DMS 273 (cell line): ENCODE measurements around the gene UNC119B.
A peak's percentile ranks its signal among the peaks of the same experiment; 100 is the strongest.

Source experiments
- DNase-seq: peaks from one replicate; lab custom pipeline; 2025; ENCODE audit not compliant: unreplicated experiment; lab: John Stamatoyannopoulos, UW

Gene UNC119B

DNA sequence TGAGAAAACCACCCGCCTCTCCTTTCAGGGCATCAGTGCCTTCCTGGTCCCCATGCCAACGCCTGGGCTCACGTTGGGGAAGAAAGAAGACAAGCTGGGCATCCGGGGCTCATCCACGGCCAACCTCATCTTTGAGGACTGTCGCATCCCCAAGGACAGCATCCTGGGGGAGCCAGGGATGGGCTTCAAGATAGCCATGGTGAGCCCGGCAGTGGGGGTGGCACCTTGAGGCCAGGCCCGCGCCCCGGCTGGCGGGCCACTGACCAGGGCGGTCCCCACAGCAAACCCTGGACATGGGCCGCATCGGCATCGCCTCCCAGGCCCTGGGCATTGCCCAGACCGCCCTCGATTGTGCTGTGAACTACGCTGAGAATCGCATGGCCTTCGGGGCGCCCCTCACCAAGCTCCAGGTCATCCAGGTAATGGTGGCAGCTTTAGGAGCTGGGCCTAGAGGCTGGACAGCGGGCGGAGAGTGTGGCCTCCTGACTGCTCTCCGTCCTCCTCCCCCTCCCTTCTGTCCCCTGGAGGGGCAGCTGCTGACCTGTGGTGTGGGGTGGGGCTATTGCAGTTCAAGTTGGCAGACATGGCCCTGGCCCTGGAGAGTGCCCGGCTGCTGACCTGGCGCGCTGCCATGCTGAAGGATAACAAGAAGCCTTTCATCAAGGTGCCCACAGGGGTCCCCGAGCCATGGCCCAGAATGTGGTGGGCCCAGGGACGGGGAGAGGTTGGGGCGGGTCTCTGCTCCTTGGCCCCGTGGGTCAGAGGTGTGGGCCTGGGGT lies 28.2 kb downstream of the UNC119B start:
- no peak for DNase-seq

DNA sequence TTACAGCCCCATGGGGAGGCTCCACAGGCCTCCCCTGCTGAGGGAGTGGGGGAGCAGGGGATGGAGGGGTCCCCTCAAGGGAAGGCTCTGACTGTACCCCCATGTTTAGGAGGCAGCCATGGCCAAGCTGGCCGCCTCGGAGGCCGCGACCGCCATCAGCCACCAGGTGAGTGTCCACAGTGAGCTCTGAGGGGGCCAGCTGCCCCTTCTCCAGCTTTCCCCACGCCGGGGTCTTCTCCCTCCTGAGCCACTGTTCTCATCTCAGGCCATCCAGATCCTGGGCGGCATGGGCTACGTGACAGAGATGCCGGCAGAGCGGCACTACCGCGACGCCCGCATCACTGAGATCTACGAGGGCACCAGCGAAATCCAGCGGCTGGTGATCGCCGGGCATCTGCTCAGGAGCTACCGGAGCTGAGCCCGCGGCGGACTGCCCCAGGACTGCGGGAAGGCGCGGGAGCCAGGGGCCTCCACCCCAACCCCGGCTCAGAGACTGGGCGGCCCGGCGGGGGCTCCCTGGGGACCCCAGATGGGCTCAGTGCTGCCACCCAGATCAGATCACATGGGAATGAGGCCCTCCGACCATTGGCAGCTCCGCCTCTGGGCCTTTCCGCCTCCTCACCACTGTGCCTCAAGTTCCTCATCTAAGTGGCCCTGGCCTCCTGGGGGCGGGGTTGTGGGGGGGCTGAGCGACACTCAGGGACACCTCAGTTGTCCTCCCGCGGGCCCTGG lies 28.9 kb downstream of the UNC119B start:
- DNase-seq: no peak

DNA sequence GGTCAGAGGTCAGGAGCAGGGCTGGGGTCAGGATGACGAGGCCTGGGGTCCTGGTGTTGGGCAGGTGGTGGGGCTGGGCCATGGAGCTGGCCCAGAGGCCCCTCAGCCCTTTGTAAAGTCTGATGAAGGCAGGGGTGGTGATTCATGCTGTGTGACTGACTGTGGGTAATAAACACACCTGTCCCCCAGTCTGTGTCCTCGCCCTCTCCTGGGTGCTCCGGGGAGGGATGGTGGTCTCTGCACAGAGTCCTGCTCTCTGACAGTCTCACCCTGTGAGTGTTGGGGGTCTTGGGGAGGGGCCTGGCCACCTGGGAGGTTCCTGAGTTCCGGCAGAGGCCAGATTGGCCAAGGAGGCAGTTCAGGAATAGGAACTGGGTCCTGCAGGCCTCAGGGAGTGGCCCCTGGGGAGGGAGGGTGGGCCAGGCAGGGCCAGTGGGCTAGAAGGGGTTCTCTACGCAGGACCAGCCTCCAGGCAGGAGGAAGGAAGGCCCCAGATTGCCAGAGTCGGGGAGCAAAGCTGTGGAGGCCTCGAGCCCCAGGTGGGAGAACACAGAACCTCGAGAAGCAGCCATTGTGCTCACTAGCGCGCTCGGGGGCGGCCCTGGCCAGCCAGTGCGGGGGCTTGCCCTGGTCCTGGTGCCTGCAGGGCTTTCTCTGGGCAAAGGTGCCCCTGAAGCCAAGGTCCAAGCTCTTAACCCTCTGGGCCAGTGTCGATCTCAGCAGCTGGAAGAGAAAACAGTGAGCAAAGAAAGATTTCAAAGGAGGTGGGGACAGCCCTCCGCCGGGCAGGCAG lies 29.8 kb downstream of the UNC119B start:
- DNase-seq: no peak

DNA sequence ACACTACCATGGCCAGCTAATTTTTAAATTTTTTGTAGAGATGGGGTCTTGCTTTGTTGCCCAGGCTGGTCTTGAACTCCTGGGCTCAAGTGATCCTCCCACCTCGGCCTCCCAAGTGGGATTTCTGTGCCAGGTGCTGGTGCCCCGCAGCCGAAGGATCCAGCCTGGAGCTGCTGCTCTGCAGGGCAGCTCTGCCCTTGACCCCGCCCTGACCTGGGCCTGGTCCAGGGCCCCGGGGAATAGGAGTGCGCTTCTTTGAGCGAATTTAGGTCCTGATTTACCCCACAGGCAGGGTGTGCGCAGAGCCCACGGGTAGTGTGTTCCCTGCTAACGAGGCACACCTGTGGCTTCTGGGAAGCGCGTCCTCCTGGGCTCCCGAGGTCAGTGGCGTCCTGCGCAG lies 30.6 kb downstream of the UNC119B start:
- no peak for DNase-seq

DNA sequence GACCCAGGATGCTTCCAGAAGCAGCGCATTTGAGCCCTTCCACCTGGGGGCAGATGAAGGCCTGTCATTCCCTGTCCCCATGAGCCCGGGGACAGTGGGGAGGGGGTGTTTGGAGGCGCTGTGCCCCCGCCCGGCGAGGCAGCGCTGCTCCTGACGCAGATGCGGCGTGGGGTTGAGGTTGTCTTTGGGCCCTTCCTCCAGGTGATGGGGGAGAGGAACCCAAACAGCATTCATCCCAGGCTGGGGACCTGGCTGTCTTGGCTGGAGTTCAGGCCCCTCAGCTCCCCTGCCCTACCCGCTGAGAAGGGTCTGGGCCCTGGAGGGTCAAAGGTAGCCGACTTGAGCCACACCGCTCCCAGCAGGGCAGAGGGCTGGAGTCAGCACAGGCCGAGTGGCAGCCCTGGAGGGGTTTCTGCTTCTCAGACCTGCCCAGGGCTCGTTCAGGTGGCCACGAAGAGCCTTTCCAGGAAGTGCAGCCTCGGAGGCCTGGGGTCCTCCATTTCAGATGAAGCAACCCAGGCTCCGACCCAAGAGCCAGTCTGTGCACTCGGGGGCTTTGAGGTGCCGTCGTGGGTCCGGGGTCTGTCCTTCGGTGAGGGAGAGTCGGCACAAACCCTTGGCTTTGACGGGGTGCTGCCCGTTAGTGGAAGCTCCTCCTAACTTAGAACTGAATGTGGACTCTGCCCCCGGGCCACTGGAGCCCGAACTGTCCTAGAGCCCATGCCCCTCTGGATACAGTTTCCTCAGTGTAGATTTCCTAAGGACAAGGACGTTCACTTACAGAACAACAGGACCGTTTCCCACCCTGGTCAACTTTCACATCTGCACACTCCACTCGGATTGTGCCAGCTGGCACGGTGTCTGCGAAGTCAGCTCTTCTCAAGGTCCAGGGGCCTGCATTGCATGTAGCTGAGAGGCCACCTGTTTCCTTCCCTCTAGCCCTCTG lies 31.5 kb downstream of the UNC119B start:
- DNase-seq: peak; percentile 46

DNA sequence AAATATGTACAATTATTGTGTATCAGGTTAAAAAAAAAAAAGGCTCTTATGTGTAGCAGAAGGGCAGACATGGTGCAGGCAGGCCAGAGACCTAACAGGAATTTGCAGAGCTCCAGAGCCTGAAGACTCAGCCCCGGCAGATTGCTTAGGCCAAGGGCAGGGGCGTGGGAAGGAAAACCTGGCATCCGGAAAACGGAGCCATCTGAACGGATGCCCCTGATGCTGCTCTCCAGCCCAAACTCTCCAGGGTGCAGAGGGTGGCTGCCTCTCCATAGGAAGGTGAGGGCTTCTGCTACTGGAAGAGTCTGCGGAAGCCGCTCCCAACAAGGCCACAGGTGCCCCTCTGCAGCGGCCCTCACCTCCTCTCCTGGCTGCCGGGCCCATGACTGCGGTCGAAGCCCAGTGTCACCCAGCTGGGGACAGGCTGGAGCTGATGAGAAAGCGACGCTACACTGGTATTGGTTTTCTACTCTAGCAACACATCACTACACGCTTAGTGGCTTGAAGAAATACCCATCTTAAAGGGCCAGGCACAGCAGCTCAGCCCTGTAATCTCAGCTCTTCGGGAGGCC lies 34.8 kb downstream of the UNC119B start:
- no peak for DNase-seq

DNA sequence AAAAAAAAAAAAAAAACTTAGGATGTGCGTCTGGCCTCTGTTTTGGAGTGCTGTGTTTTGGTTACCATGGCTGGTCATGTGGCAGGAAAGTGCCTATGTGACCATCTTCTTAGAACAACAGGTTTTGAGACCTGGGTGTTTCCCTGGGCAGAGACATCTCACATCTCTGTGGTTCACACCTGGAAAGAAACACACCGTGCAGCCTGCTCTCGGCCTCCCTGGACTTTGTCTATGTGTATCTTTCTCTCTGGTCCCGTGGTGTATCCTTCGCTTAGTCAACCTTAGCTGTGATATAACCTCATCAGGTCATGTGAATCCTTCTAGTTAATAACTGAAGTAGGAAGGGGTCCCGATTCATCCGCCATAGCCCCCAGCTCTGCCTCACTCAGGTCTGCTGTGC lies 38.0 kb downstream of the UNC119B start:
- DNase-seq: no peak

DNA sequence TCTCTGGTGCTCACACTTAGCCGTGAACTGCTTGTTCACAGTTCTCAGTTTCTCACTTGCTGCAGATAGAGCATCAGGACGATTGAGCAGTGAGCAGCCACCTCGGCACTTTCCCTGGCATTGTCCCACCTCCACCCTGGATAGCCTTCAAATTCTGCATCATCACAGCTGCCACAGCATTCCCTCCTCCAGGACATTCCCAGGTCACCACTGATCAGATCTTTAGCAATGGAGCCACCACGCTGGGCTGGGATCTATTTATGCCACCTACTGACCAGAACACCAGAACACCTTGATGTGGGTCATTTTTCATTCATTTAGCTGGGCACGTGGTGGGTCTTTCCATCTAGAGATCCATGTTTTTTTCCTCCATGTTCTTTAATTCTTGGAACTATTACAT lies 39.0 kb downstream of the UNC119B start:
- DNase-seq: no peak

DNA sequence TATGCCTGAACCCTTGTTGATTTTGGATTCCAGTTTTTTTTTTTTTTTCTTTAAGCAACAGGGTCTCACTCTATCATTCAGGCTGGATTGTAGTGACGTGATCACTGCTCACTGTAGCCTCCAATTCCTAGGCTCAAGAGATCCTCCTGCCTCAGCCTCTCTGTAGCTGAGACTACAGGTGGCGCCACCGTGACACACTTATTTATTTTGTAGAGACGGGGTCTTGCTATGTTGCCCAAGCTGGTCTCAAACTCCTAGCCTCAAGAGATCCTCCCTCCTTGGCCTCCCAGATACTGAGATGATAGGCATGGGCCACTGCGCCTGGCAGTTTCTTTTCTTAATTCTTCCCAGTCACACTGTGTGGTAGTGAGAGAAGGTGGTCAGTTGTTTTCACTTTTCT lies 40.5 kb downstream of the UNC119B start:
- DNase-seq: no peak

DNA sequence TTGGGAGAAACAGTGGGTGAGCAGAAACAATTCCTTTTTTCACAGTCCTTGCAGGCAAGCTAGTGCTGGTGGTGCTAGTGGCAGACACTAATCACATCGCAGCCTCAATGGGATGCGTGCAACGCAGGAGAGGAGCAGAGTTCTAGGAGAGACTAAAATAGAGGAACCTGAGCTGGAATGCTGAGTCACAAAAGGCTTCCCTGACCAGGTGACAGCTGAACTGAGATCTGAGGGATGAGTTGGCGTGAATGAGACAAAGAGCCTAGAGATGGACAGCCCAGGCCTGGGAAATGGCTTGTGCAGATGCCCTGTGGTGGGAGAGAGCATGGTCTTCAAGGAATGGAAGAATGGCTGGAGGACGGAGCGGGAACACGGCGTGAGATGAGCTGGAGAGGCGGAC lies 41.1 kb downstream of the UNC119B start:
- no peak for DNase-seq

DNA sequence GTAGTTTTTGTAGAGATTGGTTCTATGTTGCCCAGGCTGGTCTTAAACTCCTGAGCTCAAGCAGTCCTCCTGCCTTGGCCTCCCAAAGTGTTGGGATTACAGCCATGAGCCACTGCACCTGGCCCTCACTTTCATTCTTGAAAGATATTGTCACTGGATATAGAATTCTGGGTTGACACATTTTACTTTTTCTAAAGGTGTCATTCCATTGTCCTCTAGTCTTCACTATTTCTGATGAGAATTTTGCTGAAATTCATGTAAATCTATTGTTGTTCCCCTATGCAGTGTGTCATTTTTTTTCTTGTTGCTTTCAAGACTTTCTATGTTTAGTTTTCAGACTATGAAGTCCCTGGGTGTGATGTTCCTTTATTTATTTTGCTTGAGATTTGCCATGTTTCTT lies 44.5 kb downstream of the UNC119B start:
- DNase-seq: no peak

DNA sequence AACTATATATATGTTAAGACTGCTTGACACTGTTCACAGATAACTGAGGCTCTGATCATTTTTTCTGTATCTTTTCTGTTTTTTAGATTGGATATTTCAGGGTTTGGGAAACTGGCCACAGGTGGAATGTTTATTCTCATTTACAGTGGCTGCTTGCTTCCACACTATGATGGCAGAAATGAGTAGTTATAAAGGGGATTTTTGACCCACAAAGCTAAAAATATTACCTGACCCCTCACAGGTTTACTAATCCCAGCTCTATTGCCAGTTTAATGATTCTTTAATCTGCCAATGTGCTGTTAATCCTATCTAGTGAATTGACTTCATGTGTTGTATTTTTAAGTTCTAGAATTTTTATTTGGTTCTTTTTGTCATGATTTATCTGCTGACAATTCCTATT lies 45.0 kb downstream of the UNC119B start:
- no peak for DNase-seq

DNA sequence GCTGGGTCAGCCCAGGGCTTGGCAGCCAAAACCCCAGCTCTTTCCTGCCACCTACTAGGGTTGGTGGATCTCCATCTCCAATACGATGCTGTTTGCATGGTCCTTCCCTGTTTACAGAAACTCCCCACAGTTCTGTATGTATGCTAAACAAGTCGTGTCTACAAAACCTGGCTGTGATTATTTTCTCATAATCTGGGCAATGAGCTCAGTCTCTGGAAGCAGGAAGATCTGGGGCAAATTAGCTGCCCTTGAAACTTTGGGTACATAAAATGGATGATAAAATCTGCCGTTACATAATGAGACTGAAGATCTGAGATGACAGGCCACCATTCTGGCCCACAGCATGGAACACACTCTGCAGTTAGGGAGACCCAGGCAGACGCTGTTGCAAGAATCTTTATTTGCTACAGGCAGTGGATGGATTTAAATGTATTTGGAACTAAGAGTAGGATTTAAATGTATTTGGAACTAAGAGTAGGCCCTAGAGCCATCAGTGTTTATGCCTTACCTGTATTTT lies 47.0 kb downstream of the UNC119B start:
- no peak for DNase-seq

DNA sequence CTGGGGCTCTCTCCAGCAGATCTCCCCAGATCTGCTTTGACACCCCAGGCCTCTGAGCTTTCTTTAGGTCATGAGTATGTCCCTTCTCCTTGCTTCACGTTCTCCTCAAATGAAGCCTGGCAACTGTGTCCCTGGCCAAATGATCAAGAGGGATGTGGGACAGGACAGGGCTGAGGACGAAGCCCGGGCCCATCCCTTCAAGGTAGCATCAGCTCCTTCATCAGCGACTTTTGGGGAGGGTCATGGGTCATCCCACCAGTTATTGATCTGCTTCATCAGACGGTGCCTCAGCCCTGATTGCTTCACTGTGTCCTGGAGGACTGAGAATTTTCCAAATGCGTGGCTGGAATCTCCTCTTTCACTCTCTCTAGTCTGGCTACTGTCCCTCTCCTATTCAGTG lies 47.7 kb downstream of the UNC119B start:
- no peak for DNase-seq

DNA sequence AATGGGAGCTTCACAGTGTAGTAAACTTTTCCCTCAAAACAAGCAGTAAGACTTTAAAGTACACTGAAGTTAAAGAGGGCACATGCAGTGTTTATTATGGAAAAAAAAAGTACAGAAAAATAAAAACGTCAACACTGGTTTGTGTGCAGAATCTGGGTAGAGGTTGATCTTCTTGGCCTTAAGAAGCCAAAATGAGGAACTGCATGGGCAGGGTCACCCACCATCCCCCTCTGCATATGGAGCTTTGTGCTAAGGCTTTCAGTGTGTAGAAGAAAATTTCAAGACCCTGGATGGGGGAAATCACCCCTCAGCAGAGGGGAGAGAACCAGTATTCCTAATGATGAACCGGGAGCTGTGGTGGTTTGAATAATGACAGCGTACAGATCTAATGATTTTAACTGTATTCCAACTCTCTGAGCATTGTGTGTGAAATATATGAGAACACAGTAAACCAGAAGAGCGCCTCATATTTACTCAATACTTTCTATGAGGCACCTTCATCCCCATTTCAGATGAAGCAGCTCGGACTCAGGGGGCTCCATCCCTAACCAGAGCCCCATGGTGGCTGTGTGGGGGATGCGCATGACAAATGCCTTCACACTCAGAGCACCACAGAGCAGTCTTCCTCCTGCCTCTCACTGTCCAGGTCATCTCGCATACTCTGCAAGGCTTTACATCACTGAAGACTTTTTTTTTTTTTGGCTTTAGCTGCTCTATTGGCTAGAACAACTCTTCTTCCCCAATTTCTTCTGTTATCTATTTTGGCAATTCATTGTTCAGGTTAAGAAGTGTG lies 48.7 kb downstream of the UNC119B start:
- DNase-seq: no peak

DNA sequence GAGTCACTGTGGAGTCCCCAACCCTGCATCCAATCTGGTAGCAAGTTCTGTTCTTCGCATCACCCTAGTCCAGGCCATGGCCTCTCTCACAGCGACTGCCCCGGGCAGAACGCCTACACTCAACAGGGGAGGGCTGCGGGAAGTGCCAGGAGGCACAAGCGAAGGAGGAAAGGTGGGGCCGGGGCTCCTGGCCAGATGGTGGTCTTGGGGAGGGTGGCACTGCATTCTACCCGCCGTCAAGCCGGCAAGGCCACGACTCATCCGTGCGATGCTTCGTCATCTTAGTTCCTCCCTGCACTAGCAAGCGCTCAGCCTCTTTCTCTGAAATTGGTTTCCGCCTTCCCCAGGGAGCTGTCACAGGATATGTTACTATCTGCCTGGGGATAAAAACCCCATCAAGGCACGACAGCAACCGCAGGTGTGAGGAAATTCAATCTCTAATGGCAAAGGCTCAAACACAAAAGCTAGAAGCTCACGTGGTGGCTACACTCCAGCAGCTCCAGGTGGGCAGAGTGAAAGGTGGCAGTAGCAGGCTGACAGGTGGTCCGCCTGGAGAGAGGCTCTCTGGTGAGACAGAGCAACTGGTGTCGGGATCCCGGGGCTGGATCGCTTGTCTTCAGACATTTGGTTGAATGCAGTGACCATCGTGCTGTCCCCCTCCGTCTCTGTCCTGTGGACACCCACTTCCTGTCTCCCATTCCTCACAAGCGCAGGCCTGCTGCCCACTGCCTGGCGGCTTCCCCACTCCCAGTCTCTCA lies 49.5 kb downstream of the UNC119B start:
- DNase-seq: no peak

DNA sequence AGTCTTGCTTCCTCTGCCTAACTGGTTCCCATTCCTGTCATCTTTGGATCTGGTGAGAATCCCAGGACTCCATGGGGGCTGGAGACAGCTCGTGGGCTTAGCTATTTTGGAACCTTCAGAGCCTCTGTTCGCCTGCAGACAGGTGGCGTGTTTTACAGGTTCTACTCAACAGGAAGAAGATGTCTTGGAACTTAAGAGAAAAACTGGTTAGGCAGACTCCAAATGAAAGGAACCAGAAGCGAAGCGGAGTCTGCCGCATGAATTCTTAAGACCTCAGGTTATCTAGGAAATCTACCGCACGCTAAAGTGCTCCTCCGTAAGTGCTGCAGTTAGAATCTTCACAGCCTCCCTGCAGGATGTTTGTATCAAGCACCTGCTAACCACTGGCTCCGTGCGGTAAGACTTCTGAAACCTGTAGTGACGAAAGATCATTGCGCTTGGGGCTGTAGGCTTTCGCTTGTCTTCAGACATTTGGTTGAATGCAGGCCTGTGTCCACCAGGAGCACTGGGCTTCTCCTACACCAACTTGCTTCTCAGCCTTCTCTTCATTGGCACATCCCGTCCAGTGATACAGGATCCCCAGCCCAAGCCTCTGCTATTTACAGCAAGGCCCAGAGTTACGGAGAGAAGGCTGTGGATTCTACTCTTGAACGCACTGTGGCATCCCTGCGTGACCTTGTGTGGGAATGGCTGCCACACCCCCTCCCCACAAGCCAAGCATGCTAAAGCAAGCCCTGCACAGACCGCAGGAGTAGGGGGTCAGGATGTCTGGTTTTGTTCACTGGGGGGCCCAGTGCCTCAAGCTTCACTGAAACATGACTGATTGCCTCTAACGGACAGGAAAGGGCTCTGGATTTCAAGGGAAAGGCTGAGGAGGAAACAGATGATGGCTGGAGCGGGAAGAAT lies 50.3 kb downstream of the UNC119B start:
- no peak for DNase-seq

DNA sequence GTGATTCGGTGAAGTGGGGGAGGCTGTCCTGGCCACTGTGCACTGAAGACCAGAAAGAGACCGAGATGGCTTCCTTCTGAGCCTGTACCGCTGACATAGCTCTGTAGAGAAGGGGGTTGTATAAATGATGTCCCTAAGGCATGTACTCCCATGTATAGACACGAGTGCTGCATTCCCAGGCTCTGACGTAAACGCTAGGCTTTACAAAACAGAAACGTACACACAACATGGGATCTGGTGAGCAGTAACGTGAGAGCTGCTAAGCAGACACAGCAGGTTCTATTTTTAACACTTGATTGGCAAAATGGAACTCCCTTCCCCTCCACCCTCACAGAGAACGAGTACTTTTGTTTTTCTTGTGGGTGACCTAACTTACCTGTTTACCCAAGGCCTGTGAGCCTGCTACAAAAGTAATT lies 51.3 kb downstream of the UNC119B start:
- DNase-seq: no peak
